Head of caudate nucleus (tissue), 42 donors: ENCODE measurements around the gene KIF25.

Experiments
- DNase-seq, 42 donors: peaks; one replicate each; pipeline versions ENCODE4 v3.0.0 to v3.0.0-alpha.2; 2020 to 2021; ENCODE audit warnings: mixed read lengths in 7 of 42
- intact Hi-C: fragments of 100-400 bp; cut with DNase I; formaldehyde crosslinking; loops from one replicate; pipeline ENCODE4 v1.15.0; 2022

The KIF25 gene

DNA sequence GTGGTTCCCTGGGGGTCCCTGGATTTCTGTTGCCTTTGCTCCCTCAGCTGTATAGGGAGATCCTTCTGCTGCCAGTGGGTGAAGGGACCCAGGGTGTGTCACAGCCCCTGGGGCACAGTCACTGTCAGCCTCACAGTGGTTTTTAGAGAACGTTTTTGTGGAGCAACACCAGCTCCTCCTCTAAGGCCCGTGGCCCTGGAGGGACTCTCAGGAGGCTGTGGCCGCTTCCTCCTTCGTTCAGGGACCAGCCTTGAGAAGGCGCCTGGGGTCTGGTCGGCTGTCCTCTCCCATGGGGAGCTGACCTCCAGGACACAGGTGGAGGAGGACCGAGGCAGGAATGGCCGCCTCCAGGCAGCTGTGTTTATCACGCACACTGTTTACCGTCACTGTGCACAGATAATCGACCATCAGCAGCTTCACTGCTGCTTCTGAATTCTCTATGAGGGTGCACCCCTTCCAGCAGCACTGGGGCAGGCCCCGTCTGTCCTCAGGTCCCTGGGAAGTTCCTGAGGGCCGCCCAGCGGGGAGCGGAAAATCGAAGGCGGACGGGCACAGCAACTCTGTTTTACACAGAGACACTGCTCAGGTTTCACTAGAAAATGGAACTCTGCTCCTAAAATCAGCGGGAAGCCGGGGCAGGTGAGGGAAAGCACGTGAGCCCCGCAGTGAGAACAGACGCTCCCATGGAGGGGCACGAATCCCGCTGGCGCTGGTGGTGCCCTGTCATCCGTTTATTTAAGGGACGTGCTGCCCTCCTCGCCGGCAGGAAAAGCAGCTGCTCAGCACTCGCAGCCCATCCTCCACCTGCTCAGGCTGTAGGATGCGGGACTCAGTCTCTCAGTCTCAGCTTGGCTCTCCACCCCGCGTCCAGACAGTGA is 92.0 kb downstream of the KIF25 start:
- intact Hi-C loops = no loop called here
- DNase-seq = no peak

DNA sequence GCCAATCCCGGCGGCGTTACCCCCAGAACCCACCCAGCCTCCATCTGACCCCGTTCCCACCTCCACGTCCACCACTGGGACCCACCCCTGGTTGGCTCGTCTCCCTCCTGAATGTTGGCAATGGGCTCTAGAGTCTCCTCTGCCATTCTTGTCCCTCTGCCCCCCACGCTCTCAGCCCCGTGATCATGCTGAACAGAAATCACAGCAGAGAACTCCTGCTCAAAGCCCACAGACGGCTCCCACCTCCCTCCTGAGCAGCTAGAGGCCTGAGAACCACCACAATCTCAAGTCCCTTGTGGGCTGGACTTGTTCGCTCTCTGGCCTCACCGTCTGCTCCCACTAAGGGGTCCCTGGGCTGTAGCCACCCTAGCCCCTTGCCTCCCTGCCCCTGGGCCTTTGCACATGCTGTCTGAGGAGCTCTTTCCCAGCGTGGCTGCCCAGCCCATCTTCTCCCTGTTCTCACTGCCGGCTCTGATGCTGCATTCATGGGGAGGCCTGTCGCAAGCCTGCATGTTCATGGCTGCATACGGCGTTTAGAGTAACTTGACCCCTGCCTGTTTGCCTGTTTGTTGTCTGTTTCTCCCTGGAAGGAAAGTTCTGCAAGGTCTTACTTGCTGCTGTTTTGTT is 92.7 kb downstream of the KIF25 start:
- DNase-seq = no peak
- intact Hi-C loops = no loop called here

DNA sequence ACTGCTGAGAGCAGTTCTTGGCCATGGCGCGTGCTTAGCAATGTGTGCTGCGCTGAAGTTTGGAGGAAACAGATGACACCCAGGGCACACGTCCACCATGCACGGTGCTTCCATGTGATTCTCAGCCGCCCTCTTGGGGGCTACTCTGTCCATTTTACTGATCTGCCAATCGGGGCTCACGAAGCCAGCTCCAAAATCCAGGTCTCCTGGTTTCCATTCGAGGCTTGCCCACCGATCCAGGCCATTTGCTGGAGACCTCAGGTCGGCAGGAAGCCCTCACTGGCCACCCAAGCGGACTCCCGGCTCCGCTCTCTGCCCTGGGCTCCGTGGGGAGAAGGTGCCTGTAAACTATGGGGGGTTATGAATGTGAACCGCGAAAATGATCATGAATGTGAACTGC is 93.2 kb downstream of the KIF25 start:
- DNase-seq = no peak
- intact Hi-C loops = no loop called here

DNA sequence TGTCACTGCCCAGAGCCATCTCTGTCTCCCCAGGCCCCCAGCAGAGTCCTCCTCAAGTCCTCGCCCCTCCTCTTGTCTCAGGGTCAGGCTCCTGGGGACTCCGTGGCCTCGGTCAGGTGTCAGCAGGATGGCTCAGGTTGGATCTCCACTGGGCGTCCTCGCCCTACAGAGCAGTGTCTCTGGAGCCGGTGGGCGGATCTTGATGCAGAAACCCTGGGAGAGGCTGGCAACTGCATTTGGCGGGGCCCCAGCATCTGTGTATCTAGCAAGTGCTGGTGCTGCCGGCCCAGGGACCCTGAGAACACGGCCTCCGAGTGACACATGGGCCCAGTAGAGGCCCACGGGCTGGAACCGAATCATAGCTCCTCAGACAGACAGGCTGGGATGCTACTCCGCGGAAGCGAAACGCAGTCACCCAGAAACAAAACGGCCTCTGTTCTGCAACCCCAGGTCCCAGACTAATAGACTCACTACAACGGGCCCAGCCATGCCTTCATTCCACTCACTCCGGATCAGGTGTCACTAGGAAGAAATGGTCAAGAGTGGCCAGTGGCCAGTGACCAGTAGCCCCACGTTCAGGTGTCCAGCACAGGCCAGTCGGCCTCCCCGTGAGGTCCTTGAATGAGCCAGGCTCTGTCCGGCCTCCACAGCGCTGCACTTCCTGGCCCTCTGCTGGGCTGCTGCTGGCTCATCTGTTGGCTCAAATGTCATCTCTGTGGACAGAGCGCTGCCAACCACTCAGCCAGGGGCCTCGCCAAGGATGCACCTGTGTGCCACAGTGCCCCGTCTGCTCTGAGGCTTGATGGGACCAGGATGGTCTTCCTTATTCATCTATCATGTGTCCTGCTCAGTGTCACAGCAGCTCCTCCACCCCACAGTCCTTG is 94.2 kb downstream of the KIF25 start:
- no peak for DNase-seq
- intact Hi-C loops = no loop called here

DNA sequence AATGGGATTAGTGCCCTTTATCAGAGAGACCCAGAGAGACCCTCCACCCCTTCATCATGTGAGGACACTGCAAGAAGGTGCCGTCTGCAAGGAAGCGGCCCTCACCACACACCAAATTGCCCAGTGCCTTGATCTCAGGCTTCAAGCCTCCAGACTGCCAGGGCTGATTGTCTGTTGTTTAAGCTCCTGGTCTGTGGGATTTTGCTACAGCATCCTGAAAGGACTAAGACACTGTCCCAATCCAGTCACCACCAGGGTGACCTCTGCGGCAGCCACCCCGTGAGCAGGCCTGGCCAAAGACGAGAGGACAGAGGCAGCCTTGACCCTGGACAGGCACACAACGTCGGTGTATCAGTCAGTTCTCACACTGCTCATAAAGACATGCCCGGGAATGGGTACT is 95.1 kb downstream of the KIF25 start:
- intact Hi-C loops = no loop called here
- DNase-seq = no peak

DNA sequence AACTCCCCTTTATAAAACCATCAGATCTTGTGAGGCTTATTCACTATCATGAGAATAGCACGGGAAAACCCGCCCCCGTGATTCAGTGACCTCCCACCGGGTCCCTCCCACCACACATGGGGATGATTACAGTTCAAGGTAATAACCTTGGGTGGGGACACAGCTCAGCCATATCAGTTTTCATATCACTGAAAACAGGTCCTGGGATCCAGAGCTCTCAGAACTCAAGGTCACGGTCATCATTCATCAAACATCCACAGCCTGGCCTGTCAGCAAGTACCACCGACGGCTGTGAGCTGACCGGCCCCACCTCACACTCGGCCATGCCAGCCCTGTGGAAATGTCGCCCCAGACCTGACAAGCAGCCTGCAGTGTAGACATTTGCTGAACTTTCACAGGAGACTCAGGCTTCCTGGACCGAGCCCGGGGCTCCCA is 95.6 kb downstream of the KIF25 start:
- DNase-seq = no peak
- intact Hi-C loops = no loop called here

DNA sequence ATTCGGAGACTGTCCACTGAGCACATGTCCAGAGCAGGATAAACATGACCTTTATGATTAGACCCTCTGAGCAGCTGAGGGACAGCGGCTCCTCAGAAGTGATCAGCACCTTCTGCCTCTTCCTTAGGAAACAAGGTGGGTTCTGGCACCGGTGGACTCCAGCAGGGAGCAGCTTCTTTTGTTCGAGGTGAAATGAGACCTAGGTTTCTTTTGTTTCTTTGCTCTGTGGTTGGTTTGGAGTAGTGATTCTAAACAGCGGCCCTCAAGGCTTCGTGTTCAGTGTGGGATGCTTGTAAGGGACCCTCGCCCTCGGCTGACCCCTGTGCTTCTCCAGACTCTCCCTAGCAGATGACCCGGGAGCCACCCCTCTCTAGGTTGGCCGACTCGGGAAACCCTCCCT is 96.2 kb downstream of the KIF25 start:
- intact Hi-C loops = no loop called here
- no peak for DNase-seq
